Fibroblast of lung (primary cell): ENCODE data around the gene ZC3H12D. TPM values are rescaled to one million over a fixed set of nuclear protein-coding genes. Genes with fewer than 3 reads are reported as not detected.

Experiments
- DNase-seq, 2 donors: peaks; one replicate each; pipeline versions ENCODE4 v3.0.0 to v3.0.0-alpha.2; 2010; ENCODE audit warnings: low read depth in 2 of 2
- H2AFZ ChIP-seq: 2 replicates; pipeline ENCODE4 v1.5.1; 2012; ENCODE audit warnings: low read length, control low read depth, inconsistent platforms
- H3K27ac ChIP-seq: 2 replicates; pipeline ENCODE4 v1.5.1; 2011; ENCODE audit warnings: low read length, control low read depth; ENCODE audit not compliant: insufficient read depth
- H3K27me3 ChIP-seq: 2 replicates; pipeline ENCODE4 v1.5.1; 2011; ENCODE audit warnings: mild to moderate bottlenecking, low read length; ENCODE audit not compliant: control insufficient read depth, insufficient read depth
- H3K36me3 ChIP-seq: 2 replicates; pipeline ENCODE4 v1.5.1; 2011; ENCODE audit warnings: low read length; ENCODE audit not compliant: control insufficient read depth, insufficient read depth
- H3K4me1 ChIP-seq: 2 replicates; pipeline ENCODE4 v1.5.1; 2011; ENCODE audit warnings: low read length; ENCODE audit not compliant: control insufficient read depth, insufficient read depth; ENCODE audit errors: extremely low read depth
- H3K4me2 ChIP-seq: 2 replicates; pipeline ENCODE4 v1.5.1; 2011; ENCODE audit warnings: low read length, control low read depth; ENCODE audit not compliant: insufficient read depth; ENCODE audit errors: extremely low read depth
- H3K4me3 ChIP-seq, 4 experiments: fragments of 200-600 bp in 1 of 4; sonication (generic) in 1 of 4; replicated peaks in 1 of 4; 2 replicates each; pipeline ENCODE4 v1.5.1; 2011 to 2016; ENCODE audit warnings: low read length in 4 of 4, low read depth in 3 of 4, mild to moderate bottlenecking in 3 of 4, control low read depth in 2 of 4, inconsistent platforms in 1 of 4, mixed read lengths in 1 of 4; ENCODE audit not compliant: insufficient read depth in 1 of 4; ENCODE audit errors: control extremely low read depth in 1 of 4
- H3K79me2 ChIP-seq: 2 replicates; pipeline ENCODE4 v1.5.1; 2012; ENCODE audit warnings: mild to moderate bottlenecking, low read length, inconsistent platforms; ENCODE audit not compliant: control insufficient read depth, insufficient read depth
- H3K9ac ChIP-seq: 2 replicates; pipeline ENCODE4 v1.5.1; 2011; ENCODE audit warnings: mild to moderate bottlenecking, low read length, control low read depth; ENCODE audit not compliant: insufficient read depth
- H3K9me3 ChIP-seq: 2 replicates; pipeline ENCODE4 v1.5.1; 2012; ENCODE audit warnings: low read depth, low read length; ENCODE audit not compliant: control insufficient read depth, insufficient read depth
- H4K20me1 ChIP-seq: 2 replicates; pipeline ENCODE4 v1.5.1; 2011; ENCODE audit warnings: low read length; ENCODE audit not compliant: control insufficient read depth, insufficient read depth; ENCODE audit errors: extremely low read depth
- EZH2 ChIP-seq: IDR thresholded peaks from 2 replicates; pipeline ENCODE4 v1.5.1; 2012; ENCODE audit warnings: low read length, control low read depth, mild to moderate bottlenecking; ENCODE audit errors: missing control alignments
- polyA plus RNA-seq, 2 donors: library from polyadenylated mRNA; depleted of rRNA in 1 of 2; stranded (reverse) in 1 of 2; unstranded in 1 of 2; fragments of >200 nt; gene quantifications; 2 replicates each; pipeline ENCODE4 v1.2.1, GENCODE V29; 2011 to 2012; ENCODE audit warnings: missing spikeins in 1 of 2
- total RNA-seq: library from RNA; depleted of rRNA; stranded (reverse); fragments of >200 nt; gene quantifications from 2 replicates; pipeline ENCODE4 v1.2.1, GENCODE V29; 2014
- TF ChIP-seq, protein P1 (sequence below), 2 donors: IDR thresholded peaks in 1 of 2; conservative IDR thresholded peaks in 1 of 2; 1 replicate in 1 of 2; 2 replicates in 1 of 2; pipeline ENCODE4 v1.5.1; 2011 to 2012; ENCODE audit warnings: low read length in 2 of 2, control low read depth in 1 of 2, inconsistent platforms in 1 of 2, low read depth in 1 of 2, mild to moderate bottlenecking in 1 of 2

ZC3H12D gene
- total and polyA plus RNA-seq, 2 donors (not counting 1 experiment from before 2014, with no cell fraction given), result 0.01 to 0.17 TPM

- H2AFZ ChIP-seq, result no peak overlapping the region
- peaks cover 16% of the 10 kb centered on the region for H3K27me3 ChIP-seq
- no peak overlapping the region for H3K27ac ChIP-seq
- no peaks in the 10 kb centered on the region for H3K36me3 ChIP-seq
- peak overlapping the region; percentile 80 for H3K4me2 ChIP-seq
- no peaks in the 10 kb centered on the region for H4K20me1 ChIP-seq
- no peaks in the 10 kb centered on the region for H3K79me2 ChIP-seq
- H3K4me3 ChIP-seq, result peak overlapping the region in 2 of 4 experiments; percentile 14 to 40
- TF ChIP-seq, protein P1, sequence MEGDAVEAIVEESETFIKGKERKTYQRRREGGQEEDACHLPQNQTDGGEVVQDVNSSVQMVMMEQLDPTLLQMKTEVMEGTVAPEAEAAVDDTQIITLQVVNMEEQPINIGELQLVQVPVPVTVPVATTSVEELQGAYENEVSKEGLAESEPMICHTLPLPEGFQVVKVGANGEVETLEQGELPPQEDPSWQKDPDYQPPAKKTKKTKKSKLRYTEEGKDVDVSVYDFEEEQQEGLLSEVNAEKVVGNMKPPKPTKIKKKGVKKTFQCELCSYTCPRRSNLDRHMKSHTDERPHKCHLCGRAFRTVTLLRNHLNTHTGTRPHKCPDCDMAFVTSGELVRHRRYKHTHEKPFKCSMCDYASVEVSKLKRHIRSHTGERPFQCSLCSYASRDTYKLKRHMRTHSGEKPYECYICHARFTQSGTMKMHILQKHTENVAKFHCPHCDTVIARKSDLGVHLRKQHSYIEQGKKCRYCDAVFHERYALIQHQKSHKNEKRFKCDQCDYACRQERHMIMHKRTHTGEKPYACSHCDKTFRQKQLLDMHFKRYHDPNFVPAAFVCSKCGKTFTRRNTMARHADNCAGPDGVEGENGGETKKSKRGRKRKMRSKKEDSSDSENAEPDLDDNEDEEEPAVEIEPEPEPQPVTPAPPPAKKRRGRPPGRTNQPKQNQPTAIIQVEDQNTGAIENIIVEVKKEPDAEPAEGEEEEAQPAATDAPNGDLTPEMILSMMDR (conservative IDR thresholded peaks at IDR 0.05 in 1 of 2, IDR thresholded peaks at IDR 0.05 in 1 of 2; ENCODE audit: low read depth in 1 of 2, low read length in 2 of 2), result no peak
- TF ChIP-seq EZH2, result no peak
- peaks cover 10% of the 10 kb centered on the region for H3K4me1 ChIP-seq
- DNase-seq, result peak in 1 of 2 donors; percentile 20
- no peak overlapping the region for H3K9ac ChIP-seq
- no peaks in the 10 kb centered on the region for H3K9me3 ChIP-seq
These were observed 34.0 kb downstream of the ZC3H12D start for GRCh38 chr6:149450679-149451375.

GRCh38 chr6:149449831-149450678 lies 34.8 kb downstream of the ZC3H12D start:
- Histone ChIP-seq H3K4me3 (no peak overlapping the region), H3K9me3 (no peaks in the 10 kb centered on the region), H3K4me1 (peaks cover 9% of the 10 kb centered on the region), H4K20me1 (no peaks in the 10 kb centered on the region), H3K9ac (no peak overlapping the region), H3K79me2 (no peaks in the 10 kb centered on the region), H3K27me3 (peaks cover 16% of the 10 kb centered on the region), H3K4me2 (peak overlapping the region; percentile 80), H2AFZ (no peak overlapping the region), H3K27ac (no peak overlapping the region), H3K36me3 (no peaks in the 10 kb centered on the region)
- DNase-seq, result no peak
- TF ChIP-seq, protein P1 (conservative IDR thresholded peaks at IDR 0.05 in 1 of 2, IDR thresholded peaks at IDR 0.05 in 1 of 2; ENCODE audit: low read depth in 1 of 2, low read length in 2 of 2), result no peak
- no peak for TF ChIP-seq EZH2

DNA sequence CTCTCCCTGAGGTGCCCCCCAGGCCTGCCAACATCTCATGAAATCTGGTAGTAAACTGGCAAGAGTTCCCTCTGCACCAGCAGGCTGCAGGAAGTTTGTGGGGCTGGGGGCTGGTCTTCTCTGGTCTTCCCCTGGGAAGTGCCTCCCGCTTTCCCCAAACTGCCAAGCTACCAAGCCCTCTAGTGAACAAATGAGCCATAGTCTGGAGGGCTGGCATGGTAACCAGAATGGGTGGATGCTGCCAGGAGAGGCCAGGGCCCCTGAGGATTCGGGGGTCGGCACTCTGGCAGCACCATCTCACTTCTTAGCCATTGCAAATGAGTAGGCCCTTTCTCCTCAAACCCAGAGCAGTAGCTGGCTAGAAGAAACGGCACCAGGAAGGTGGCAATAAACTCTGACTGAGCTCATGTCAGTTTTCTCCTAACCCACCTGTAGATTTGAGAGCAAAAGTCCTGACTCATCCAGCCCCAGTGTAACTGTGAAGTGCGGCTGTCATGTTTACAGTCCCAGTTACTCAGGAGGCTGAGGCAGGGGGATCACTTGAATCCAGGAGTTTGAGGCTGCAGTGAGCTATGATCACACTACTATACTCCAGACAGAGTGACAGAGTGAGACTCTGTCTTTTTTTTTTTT lies 35.9 kb downstream of the ZC3H12D start:
- H3K36me3 ChIP-seq, result no peaks in the 10 kb centered on the region
- no peak overlapping the region for H3K27ac ChIP-seq
- peaks cover 2% of the 10 kb centered on the region for H3K4me1 ChIP-seq
- H3K79me2 ChIP-seq, result no peaks in the 10 kb centered on the region
- H3K9me3 ChIP-seq, result peaks cover 3% of the 10 kb centered on the region
- no peak overlapping the region for H2AFZ ChIP-seq
- no peak for DNase-seq
- no peak overlapping the region for H3K4me2 ChIP-seq
- H3K27me3 ChIP-seq, result peaks cover 16% of the 10 kb centered on the region
- H4K20me1 ChIP-seq, result peaks cover 3% of the 10 kb centered on the region
- H3K9ac ChIP-seq, result no peak overlapping the region
- H3K4me3 ChIP-seq, result no peak overlapping the region
- TF ChIP-seq EZH2, result no peak
- TF ChIP-seq, protein P1 (conservative IDR thresholded peaks at IDR 0.05 in 1 of 2, IDR thresholded peaks at IDR 0.05 in 1 of 2; ENCODE audit: low read depth in 1 of 2, low read length in 2 of 2), result no peak
